GM19240 (cell line): Measurements from ENCODE around the gene MIPEP.

Experiments
- DNase-seq: peaks from one replicate; pipeline ENCODE4 v3.0.0; 2011; ENCODE audit warnings: low spot score; ENCODE audit not compliant: insufficient read length

Gene MIPEP

GRCh38 chr13:23715762-23716235, 173.4 kb downstream of the MIPEP start:
- DNase-seq = no peak

DNA sequence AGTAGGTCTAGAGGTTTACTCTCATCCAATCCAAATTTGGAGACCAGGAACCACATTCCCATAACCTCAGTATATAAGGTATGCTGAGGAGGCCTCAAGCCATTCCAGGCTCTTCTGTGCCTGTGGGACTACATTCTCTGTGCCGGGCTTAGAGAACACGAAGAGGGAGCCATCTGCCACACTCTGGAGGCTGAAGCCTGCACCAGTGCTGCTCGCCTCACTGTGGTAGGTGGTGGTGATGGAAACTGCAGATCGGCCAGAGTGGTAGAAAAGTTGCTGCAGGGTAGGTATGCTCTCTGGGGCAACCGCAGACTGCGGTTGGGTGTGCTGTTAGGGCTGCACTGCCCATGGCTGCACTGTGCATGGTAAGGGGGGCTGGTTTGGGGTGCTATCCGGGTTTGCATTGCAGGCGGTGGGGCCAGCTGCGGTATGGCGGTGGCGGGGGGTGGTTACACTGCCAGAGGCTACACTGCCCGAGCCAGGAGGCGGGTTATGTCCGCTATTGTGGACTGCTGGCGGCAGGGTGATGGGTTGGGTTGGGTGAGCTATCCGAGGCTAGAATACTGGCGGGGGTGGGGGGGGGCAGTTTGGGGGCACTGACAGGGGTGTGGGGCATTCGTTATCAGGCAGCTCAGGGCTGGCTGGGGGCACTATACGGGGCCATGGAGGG, 174.0 kb downstream of the MIPEP start:
- DNase-seq = no peak

DNA sequence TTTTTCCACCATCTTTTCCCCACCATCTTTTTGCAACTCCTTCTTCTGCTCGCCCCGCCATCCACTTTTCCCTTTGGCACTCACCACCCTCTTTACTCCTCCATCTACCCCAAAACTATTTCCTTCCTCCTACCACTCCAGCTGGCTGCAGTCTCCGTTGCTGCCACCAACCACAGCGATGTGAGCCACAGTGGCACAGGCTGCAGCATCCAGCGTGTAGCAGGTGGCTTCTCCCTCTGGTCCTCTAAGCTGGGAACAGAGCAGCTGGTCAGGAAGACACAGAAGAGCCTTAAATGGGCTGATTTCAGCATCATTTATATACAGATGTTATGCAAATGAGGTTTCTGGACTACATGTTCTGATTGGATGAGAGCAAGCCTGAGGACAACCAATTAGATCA, 174.5 kb downstream of the MIPEP start:
- DNase-seq = no peak

- no peak for DNase-seq
Observed at GRCh38 chr13:23711355-23711754, 177.8 kb downstream of the MIPEP start.

DNA sequence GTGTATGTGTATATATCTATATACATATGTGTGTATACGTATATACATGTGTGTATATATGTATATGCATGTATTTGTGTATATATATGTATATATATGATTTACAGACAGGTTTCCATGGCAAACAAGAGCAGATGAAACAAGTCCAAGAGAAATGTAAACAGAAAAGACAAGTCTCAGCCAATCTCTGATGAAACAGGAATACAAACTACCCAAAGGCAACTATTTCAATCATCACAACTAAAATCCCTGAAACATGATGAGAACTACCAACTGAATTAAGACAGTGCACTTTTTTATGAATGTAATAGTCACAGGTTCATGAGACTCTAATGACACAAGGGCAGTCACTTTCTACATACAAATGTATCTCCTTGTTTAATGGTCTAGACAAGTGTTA, 178.8 kb downstream of the MIPEP start:
- DNase-seq = no peak

GRCh38 chr13:23709536-23709935, 179.7 kb downstream of the MIPEP start:
- DNase-seq = no peak

GRCh38 chr13:23707674-23708073, 181.5 kb downstream of the MIPEP start:
- no peak for DNase-seq

- DNase-seq = no peak
Observed at GRCh38 chr13:23705583-23705982, 183.6 kb downstream of the MIPEP start.

DNA sequence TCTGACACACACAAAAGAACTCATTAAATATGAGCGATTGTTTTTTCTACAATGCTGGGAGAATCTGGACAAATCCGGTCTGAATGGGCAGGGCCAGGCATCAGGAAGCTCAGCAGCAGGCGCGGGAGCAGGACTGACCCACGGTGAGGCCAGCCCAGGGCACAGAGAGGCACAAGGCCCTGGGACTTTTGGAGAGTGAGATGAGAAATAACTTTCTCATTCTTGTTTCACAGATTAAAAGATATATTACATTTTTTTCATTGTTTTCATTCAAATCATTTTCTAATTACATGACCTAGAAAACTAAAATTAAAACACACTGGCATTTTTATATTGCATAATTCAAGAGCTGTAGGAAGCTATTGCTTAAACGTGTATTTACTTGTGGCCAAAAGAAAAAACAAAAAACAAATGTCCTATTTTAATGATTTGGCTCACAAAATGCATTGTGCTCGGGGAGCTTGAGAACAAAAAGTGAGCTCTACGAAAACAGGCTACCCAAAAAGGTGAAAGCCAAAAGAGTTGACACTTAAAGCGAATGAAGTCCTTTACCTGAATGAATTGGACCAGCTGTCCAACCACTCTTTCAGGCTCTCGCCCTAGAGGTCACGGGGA, 185.8 kb downstream of the MIPEP start:
- no peak for DNase-seq

DNA sequence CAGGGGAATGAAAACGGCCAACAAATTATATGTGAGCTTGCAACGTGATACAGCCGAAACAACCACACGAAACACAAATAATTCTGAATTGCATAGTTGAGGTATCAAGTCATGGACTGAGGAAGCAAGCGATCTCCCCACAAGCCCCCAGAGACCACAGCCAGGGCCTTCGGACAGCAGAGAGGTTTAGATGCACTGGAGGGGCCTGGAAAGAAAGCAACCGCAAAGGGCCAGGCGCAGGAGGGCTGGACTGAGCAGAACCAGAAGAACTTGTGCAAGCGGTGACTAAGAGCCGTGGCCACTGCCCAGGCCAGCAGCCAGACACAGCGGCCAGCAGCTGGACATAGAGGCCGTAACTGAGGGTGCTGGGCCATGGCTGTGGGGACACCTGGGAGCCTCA, 187.6 kb downstream of the MIPEP start:
- no peak for DNase-seq

DNA sequence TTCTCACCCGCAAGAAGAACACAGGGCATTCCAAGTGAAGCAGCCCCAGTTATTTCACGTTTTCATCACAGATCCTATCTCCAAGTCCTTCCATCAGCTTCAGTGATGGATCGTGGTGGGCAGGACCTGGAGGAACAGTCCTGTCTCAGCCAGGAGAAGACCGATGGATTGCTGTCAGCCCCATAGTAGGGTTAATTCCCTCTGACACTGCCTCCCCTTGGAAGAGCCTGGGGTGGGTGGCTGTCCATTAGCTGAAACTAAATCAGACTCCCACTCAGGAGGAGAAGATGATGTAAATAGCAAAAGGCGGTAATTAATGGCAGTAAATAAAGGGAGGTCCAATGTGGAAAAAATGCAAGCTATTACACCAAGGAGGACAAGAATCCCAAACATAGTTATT, 188.0 kb downstream of the MIPEP start:
- no peak for DNase-seq

- DNase-seq = no peak
Observed at GRCh38 chr13:23699271-23699670, 189.9 kb downstream of the MIPEP start.

DNA sequence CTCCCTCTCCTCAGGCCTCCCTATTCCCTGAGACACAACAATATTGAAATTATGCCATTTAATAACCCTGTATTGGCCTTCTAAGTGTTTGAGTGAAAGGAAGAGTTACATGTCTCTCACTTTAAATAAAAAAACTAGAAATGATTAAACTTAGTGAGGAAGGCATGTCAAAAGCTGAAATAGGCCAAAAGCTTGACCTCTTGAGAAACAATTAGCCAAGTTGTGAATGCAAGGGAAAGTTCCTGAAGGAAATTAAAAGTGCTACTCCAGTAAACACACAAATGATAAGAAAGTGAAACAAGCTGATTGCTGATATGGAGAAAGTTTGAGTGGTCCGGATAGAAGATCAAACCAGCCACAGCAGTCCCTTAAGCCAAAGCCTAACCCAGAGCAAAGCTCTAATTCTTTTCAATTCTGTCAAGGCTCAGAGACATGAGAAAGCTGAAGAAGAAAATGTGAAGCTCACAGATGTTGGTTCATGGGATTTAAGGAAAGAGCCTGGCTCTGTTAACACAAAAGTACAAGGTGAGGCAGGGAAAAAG, 191.4 kb downstream of the MIPEP start:
- no peak for DNase-seq

DNA sequence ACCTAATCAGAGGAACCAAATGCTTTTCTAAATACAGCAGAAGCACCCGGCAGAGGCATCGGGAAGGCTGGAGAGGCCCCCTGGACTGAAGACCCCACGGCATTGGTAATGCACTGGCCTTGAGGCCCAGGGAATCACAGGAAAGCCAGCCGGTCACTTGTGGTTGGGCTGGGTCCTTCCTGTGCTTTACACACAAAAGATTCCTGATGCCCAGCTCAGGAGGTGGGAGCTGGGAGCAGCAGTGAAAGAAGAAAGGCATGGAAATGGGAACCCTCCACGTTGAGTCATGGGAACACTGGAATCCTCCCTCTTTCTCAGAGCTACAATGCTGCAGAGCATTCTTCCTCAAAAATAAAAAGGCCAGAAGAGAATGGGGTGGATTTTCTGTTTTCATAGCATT, 192.6 kb downstream of the MIPEP start:
- no peak for DNase-seq

DNA sequence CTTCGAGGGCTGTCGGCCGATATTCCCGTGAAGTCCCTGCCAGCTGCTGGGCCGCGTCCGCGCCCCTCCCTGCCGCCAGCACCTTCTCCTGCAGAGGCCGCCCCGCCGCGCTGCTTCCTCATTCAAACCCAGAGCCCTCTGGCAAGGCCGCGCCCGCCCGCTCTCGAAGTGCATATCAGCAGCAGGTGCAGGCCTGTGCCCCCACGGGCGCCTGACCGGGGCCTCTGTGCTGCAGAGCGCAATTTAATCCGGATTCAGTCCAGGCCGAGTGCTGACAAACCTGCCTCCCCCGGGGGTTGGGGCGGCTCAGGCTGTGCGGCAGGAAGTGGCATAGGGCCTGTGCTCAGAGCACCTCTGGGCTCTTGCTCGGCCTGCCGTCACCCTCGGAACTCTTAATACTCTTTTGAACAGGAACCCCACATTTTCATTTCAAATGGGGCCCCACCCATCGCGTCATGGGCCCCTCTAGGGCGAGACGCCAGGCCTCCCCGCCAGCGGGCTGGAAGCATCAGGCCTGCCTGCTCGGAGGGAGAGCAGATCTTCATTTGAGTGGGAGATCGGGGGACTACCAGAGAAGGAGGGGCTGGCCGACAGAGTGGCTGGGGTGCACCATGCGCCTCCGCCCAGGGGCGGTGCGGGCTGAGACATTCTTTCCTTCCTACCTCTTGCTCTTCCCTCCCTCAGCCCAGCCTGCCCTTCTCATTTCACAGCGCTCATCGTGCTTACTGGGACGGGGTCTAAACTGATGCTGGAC, 193.3 kb downstream of the MIPEP start:
- peak; percentile 52 for DNase-seq

- no peak for DNase-seq
Observed at GRCh38 chr13:23695196-23695595, 194.0 kb downstream of the MIPEP start.

GRCh38 chr13:23692816-23693215, 196.4 kb downstream of the MIPEP start:
- DNase-seq = no peak

DNA sequence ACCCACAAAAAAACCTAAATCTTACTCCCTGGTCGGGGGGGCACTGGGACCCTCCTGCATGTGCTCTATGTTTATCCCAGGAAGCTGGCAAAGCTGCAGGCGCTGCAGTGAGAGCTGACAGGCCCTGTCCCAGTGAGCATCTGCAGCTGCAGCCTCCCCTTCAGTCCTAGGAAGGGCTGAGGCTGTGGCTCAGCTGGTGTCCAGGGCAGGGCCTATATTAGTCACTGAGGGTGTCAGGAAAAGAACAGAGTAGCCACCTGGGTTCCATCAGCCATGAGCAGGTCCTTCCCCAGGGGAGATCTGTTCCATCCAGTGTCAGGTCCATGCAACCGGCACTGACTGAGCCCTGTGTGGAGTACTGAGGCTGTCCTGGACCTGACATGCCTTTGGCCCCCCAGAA, 198.5 kb downstream of the MIPEP start:
- no peak for DNase-seq

DNA sequence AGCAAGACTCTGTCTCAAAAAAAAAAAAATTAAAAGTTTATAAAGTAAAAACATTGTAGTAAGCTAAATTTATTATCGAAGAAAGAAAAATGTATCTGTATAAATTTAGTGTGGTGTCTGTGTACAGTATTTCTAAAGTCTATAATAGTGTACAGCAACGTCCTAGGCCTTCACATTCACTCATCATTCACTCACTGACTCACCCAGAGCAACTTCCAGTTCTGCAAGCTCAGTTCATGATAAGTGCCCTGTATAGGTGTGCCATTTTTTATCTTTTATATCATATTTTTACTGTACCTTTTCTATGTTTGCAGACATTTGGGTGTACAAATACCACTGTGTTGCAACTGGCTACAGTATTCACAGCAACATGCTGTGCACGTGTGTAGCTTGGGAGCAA, 200.9 kb downstream of the MIPEP start:
- DNase-seq = no peak

GRCh38 chr13:23687614-23688013, 201.6 kb downstream of the MIPEP start:
- no peak for DNase-seq

- no peak for DNase-seq
Observed at GRCh38 chr13:23686948-23687347, 202.3 kb downstream of the MIPEP start.

- no peak for DNase-seq
Observed at GRCh38 chr13:23685416-23685815, 203.8 kb downstream of the MIPEP start.
